B cell (primary cell): Measurements from ENCODE around the gene TEX26.

Source experiments
- CTCF ChIP-seq: fragments of 200-600 bp; IDR thresholded peaks from one replicate; pipeline ENCODE4 v1.8.0; 2022; ENCODE audit warnings: antibody characterized with exemption, mild to moderate bottlenecking
- EZH2 ChIP-seq: IDR thresholded peaks from 2 replicates; pipeline ENCODE4 v1.6.1; 2012; ENCODE audit warnings: borderline replicate concordance, low read depth, mild to moderate bottlenecking, moderate library complexity, low read length; ENCODE audit not compliant: insufficient read depth, poor library complexity, severe bottlenecking

- TF ChIP-seq CTCF = no peak
- no peak for TF ChIP-seq EZH2
Observed at GRCh38 chr13:31007417-31007816, 75.0 kb downstream of the TEX26 start.
